Esophagus muscularis mucosa (tissue), 4 donors: Measurements from ENCODE around the gene HOXD8. TPM values are rescaled to one million over a fixed set of nuclear protein-coding genes. Genes with fewer than 3 reads are reported as not detected.
A peak's percentile ranks its signal among the peaks of the same experiment; 100 is the strongest.

Experiments used
- DNase-seq: peaks from one replicate; pipeline ENCODE4 v3.0.0-alpha.2; 2017; ENCODE audit errors: extremely low spot score
- H3K27ac ChIP-seq, 4 donors: fragments of 200-600 bp; sonication (generic); replicated peaks in 1 of 4; 1 replicate in 3 of 4; 2 replicates in 1 of 4; pipeline ENCODE4 v1.5.1; 2016 to 2019; ENCODE audit warnings: mild to moderate bottlenecking in 1 of 4
- H3K27me3 ChIP-seq, 4 donors: fragments of 200-600 bp; sonication (generic); one replicate each; pipeline versions ENCODE4 v1.5.1 to v1.6.0; 2016 to 2019
- H3K36me3 ChIP-seq, 4 donors: fragments of 200-600 bp; sonication (generic); one replicate each; pipeline ENCODE4 v1.5.1; 2016 to 2019
- H3K4me1 ChIP-seq, 4 donors: fragments of 200-600 bp; sonication (generic); one replicate each; pipeline ENCODE4 v1.5.1; 2016 to 2019
- H3K4me3 ChIP-seq, 4 donors: fragments of 200-600 bp; sonication (generic); 1 replicate in 2 of 4; 2 replicates in 2 of 4; pipeline ENCODE4 v1.5.1; 2016 to 2019; ENCODE audit warnings: mild to moderate bottlenecking in 4 of 4, moderate library complexity in 1 of 4
- H3K9me3 ChIP-seq, 4 donors: fragments of 200-600 bp; sonication (generic); 1 replicate in 3 of 4; 2 replicates in 1 of 4; pipeline ENCODE4 v1.5.1; 2016 to 2019
- EP300 ChIP-seq: sonication (generic); formaldehyde crosslinking; IDR thresholded peaks from one replicate; pipeline ENCODE4 v1.6.1; 2017; ENCODE audit warnings: antibody characterized with exemption
- POLR2A ChIP-seq: fragments of 450-650 bp; IDR thresholded peaks from one replicate; pipeline ENCODE4 v1.6.1; 2017; ENCODE audit warnings: antibody characterized with exemption, moderate library complexity, mild to moderate bottlenecking, low read depth
- POLR2AphosphoS5 ChIP-seq, 2 donors: sonication (generic); formaldehyde crosslinking; IDR thresholded peaks; one replicate each; pipeline ENCODE4 v1.6.1; 2017; ENCODE audit warnings: antibody characterized with exemption in 2 of 2
- WGBS: methylation state at CpG from one replicate; pipeline ENCODE4 v1.1.5; 2018; 5-methylcytosine and 5-hydroxymethylcytosine counted together
- intact Hi-C: fragments of 100-400 bp; cut with DNase I; formaldehyde crosslinking; loops from one replicate; pipeline ENCODE4 v1.15.1; 2023
- total RNA-seq, 4 donors: library from RNA; depleted of rRNA; stranded (reverse); fragments of >200 nt; gene quantifications; one replicate each; pipeline versions ENCODE4 v1.1.0 to v1.2.1, GENCODE V29; 2016
- TF ChIP-seq, protein P1 (sequence below), 3 experiments: fragments of 200-600 bp in 2 of 3; fragments of 450-650 bp in 1 of 3; sonication (generic) in 2 of 3; IDR thresholded peaks; one replicate each; pipeline ENCODE4 v1.5.1; 2017 to 2019; ENCODE audit warnings: antibody characterized with exemption in 3 of 3, mild to moderate bottlenecking in 2 of 3, moderate library complexity in 1 of 3

HOXD8 gene
- total RNA-seq, 4 donors from 2014 or later: 3.7 to 4.8 (median 4.3) TPM

DNA sequence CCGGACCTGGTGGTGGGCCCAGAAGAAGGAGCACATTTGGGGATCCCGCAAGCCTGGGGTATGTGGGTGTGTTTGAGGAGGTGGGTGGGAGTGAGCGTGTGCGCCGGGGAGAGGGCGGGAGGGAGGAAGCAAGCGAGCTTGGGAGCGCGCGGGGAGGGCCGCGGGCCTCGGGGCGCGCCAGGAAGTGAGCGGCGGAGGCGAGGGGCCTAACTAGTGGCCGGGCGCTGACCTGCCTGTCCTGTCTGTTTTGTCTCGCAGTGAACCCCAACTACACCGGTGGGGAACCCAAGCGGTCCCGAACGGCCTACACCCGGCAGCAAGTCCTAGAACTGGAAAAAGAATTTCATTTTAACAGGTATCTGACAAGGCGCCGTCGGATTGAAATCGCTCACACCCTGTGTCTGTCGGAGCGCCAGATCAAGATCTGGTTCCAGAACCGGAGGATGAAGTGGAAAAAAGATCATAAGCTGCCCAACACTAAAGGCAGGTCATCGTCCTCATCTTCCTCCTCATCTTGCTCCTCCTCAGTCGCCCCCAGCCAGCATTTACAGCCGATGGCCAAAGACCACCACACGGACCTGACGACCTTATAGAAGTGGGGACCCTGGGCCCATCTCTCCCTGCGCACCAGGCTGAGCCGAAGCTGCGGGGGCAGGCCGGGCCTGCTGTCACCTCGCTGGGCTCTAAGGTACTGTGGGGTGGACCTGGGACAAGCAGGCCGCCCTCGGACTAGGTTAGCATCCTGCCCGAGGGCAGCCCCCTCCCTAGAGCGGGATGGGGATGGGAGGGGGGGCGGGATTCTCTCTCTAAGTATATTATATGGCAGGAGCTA lies 23.1 kb downstream of the HOXD8 start:
- WGBS: 31% methylated on average over 46 of the region's 48 CpGs
- intact Hi-C loops: no loop called here
- TF ChIP-seq, protein P1, sequence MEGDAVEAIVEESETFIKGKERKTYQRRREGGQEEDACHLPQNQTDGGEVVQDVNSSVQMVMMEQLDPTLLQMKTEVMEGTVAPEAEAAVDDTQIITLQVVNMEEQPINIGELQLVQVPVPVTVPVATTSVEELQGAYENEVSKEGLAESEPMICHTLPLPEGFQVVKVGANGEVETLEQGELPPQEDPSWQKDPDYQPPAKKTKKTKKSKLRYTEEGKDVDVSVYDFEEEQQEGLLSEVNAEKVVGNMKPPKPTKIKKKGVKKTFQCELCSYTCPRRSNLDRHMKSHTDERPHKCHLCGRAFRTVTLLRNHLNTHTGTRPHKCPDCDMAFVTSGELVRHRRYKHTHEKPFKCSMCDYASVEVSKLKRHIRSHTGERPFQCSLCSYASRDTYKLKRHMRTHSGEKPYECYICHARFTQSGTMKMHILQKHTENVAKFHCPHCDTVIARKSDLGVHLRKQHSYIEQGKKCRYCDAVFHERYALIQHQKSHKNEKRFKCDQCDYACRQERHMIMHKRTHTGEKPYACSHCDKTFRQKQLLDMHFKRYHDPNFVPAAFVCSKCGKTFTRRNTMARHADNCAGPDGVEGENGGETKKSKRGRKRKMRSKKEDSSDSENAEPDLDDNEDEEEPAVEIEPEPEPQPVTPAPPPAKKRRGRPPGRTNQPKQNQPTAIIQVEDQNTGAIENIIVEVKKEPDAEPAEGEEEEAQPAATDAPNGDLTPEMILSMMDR (IDR thresholded peaks at IDR 0.05): no peak
- no peak for TF ChIP-seq EP300
- TF ChIP-seq POLR2AphosphoS5 (IDR thresholded peaks at IDR 0.05): no peak
- TF ChIP-seq POLR2A: no peak
- Histone ChIP-seq H3K27me3 (peaks cover 7 to 100% (median 71%) of the 10 kb centered on the region in 4 donors), H3K36me3 (no peaks in the 10 kb centered on the region), H3K4me1 (peaks cover 9 to 39% (median 23%) of the 10 kb centered on the region in 4 donors), H3K9me3 (no peaks in the 10 kb centered on the region), H3K27ac (no peak overlapping the region), H3K4me3 (peak overlapping the region; percentile 21 to 40 (median 34))
- DNase-seq: no peak

DNA sequence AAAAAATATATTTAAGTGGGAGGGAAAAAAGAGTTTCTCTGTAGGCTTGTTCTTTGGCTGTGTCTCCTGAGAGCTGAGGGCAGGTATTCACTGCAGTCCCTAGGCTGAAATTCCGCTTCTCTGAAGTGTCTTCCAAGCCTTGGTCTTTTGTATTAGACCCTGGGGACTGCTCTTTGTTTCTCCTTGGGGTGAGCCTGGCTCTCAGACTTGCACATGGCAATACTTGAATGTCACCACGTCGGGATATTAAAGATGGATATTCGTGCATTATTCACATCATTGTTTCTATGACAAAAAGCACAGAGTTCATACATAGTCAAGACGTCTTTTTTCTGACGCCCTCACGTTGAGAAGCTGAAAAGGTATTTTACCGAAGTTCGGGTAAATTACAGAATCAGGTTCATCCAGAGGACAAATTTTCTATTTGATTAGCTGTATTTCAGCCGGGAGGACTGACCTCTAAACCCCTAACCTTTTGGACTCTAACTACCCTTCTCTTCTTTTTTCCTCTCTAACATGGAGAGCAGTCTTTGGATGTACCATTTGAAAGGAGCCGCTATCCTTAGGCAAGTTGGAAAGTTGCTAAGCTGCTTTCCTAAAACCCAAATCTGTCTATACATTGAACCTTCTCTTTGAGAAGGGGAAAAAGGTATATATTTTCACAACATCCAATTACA lies 25.2 kb downstream of the HOXD8 start:
- no peak overlapping the region for H3K27ac ChIP-seq
- H3K4me3 ChIP-seq: no peak overlapping the region
- no peaks in the 10 kb centered on the region for H3K36me3 ChIP-seq
- intact Hi-C loops: no loop called here
- DNase-seq: no peak
- H3K27me3 ChIP-seq: peaks cover 7 to 100% (median 71%) of the 10 kb centered on the region in 4 donors
- WGBS: 51% methylated on average over 11 of the region's 11 CpGs
- TF ChIP-seq EP300 (no peak), POLR2AphosphoS5 (IDR thresholded peaks at IDR 0.05) (no peak)
- TF ChIP-seq, protein P1 (IDR thresholded peaks at IDR 0.05): no peak
- no peaks in the 10 kb centered on the region for H3K9me3 ChIP-seq
- peaks cover 13 to 53% (median 44%) of the 10 kb centered on the region in 4 donors for H3K4me1 ChIP-seq

DNA sequence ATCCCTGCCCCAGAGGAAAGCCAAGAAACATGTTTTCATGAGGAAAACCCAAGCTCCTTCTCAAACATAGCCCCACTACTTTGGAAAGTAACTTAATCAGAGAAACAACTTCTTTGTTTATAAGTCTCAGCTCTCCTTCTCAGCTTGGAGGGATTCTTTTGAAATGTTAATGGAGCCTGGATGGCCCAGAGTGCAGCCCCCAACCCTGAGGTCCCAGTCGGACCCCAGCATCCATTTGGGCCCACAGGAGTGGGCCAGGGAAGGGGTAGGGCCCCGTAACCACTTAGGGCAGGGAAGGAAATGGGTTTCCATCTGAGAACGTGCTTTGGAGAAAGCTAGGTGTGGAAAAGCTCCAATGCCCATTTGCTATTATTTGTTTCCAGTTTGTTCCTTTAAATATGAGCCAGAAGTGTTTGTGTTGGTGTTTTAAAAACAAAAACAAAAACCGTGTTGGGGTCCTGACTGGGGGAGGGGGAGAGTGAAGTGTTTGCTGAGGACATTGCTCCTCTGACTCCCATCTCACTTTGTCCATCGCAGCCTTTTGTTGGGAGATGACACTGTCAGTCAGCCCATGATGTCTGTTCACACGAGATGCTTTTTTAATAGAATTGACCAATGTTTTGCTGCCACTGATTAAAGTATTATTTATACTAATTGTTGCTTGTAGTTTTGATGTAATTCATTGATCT lies 26.0 kb downstream of the HOXD8 start:
- Histone ChIP-seq H3K9me3 (no peaks in the 10 kb centered on the region), H3K27me3 (peaks cover 7 to 100% (median 72%) of the 10 kb centered on the region in 4 donors), H3K4me1 (peaks cover 20 to 60% (median 52%) of the 10 kb centered on the region in 4 donors), H3K4me3 (no peak overlapping the region), H3K36me3 (no peaks in the 10 kb centered on the region), H3K27ac (no peak overlapping the region)
- no peak for DNase-seq
- intact Hi-C loops: no loop called here
- WGBS: 33% methylated on average over 6 of the region's 6 CpGs
- TF ChIP-seq, protein P1 (IDR thresholded peaks at IDR 0.05): no peak
- no peak for TF ChIP-seq POLR2AphosphoS5 (IDR thresholded peaks at IDR 0.05)

DNA sequence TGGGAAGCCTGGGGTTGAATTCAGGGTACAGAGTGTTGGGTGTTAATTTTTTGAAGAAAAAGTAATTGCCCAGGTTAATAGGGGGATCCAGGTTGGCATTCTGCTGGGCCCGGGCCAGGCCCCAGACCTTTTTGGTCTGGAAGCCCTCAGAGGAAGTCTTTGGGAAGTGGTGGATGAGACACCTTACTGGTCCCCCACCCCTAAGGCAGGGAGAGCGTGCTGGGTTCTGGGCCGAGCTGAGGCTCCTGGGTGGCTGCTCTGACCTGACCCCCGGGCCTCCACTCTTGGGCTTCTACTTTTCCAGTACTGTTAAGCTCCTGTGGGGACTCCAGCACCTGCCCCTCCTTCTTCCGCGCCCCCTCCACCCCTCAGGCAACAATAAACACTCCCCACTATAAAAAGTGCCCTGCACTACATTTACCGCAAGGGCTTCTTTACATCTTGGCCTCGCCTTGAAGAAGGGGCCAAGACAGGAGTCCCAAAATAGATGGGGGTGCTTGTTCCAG lies 26.8 kb downstream of the HOXD8 start:
- no peak for DNase-seq
- no peaks in the 10 kb centered on the region for H3K9me3 ChIP-seq
- TF ChIP-seq EP300: no peak
- TF ChIP-seq POLR2AphosphoS5 (IDR thresholded peaks at IDR 0.05): no peak
- TF ChIP-seq, protein P1 (IDR thresholded peaks at IDR 0.05): no peak
- TF ChIP-seq POLR2A: no peak
- WGBS: 34% methylated on average over 8 of the region's 8 CpGs
- peaks cover 20 to 63% (median 54%) of the 10 kb centered on the region in 4 donors for H3K4me1 ChIP-seq
- H3K27ac ChIP-seq: no peak overlapping the region
- H3K4me3 ChIP-seq: no peak overlapping the region
- H3K36me3 ChIP-seq: no peaks in the 10 kb centered on the region
- H3K27me3 ChIP-seq: peaks cover 7 to 100% (median 73%) of the 10 kb centered on the region in 4 donors
- intact Hi-C loops: no loop called here
